ENCODE measurements around the gene NUFIP1.
"Not testable (repeated sequence)": the region's sequence is repeated elsewhere in the genome, so short reads cannot be mapped to it uniquely, and the experiment has no call there.

The NUFIP1 gene

GRCh38 chr13:44918326-44919103 lies 70.8 kb downstream of the NUFIP1 start:
- H3K27me3 Mint-ChIP-seq = no peaks in the 10 kb centered on the region
- H3K4me1 Mint-ChIP-seq (ENCODE audit: low read depth) = peaks cover 10% of the 10 kb centered on the region
- H3K27ac Mint-ChIP-seq = no peak overlapping the region
- DNase-seq = peak; percentile 86
- H3K9me3 Mint-ChIP-seq = no peaks in the 10 kb centered on the region
- H3K4me3 Mint-ChIP-seq = no peak overlapping the region
- no peaks in the 10 kb centered on the region for H3K36me3 Mint-ChIP-seq (ENCODE audit: low read depth)

DNA sequence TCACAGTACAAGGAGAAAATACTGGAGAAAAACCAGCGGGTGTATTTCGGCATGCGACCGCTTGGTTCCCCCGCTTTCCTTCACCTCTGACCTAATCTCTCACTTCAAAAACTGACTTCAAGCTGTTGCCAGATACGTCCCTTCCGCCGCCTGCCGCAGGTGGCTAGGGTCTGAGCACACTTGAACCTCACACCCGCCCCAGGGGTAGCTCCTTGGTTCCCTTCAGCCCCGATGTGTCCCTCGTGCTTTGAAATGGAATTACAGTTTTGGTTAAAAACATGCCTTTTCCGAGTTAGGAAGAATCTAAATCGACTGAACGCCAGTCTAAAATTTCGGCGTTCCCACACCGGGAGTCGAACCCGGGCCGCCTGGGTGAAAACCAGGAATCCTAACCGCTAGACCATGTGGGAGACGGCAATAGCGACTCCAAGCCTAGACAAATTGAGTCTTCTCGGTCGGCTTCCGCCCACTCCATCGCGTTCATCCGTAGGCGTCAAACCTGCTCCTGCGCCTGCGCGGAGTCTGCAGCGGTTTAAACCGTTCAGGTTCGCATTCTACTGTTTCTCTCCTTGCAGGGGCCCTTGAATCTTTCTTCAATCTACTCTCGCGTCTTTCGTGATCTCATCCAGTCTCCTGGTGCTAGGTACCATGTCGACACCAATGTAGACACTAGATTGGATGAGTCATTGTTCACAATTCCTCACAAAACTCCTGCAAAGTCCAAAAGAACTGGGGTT lies 71.5 kb downstream of the NUFIP1 start:
- H3K27me3 Mint-ChIP-seq = no peaks in the 10 kb centered on the region
- peak; percentile 99 for DNase-seq
- H3K4me3 Mint-ChIP-seq = no peak overlapping the region
- no peaks in the 10 kb centered on the region for H3K36me3 Mint-ChIP-seq (ENCODE audit: low read depth)
- no peaks in the 10 kb centered on the region for H3K9me3 Mint-ChIP-seq
- H3K4me1 Mint-ChIP-seq (ENCODE audit: low read depth) = peaks cover 10% of the 10 kb centered on the region
- H3K27ac Mint-ChIP-seq = no peak overlapping the region

GRCh38 chr13:44912278-44913016 lies 76.8 kb downstream of the NUFIP1 start:
- Mint-ChIP-seq H3K27ac (no peak overlapping the region), H3K4me3 (no peak overlapping the region), H3K9me3 (peaks cover 16% of the 10 kb centered on the region), H3K27me3 (no peaks in the 10 kb centered on the region), H3K4me1 (ENCODE audit: low read depth) (peaks cover 10% of the 10 kb centered on the region), H3K36me3 (ENCODE audit: low read depth) (no peaks in the 10 kb centered on the region)
- DNase-seq = no peak

GRCh38 chr13:44908712-44909111 lies 80.6 kb downstream of the NUFIP1 start:
- no peaks in the 10 kb centered on the region for H3K27me3 Mint-ChIP-seq
- H3K4me1 Mint-ChIP-seq (ENCODE audit: low read depth) = no peaks in the 10 kb centered on the region
- H3K36me3 Mint-ChIP-seq (ENCODE audit: low read depth) = no peaks in the 10 kb centered on the region
- H3K9me3 Mint-ChIP-seq = peaks cover 16% of the 10 kb centered on the region
- H3K27ac Mint-ChIP-seq = no peak overlapping the region
- H3K4me3 Mint-ChIP-seq = no peak overlapping the region
- no peak for DNase-seq

GRCh38 chr13:44908266-44908665 lies 81.0 kb downstream of the NUFIP1 start:
- no peaks in the 10 kb centered on the region for H3K27me3 Mint-ChIP-seq
- peaks cover 16% of the 10 kb centered on the region for H3K9me3 Mint-ChIP-seq
- H3K4me1 Mint-ChIP-seq (ENCODE audit: low read depth) = no peaks in the 10 kb centered on the region
- no peak overlapping the region for H3K27ac Mint-ChIP-seq
- H3K4me3 Mint-ChIP-seq = no peak overlapping the region
- no peaks in the 10 kb centered on the region for H3K36me3 Mint-ChIP-seq (ENCODE audit: low read depth)
- no peak for DNase-seq

GRCh38 chr13:44906713-44907112 lies 82.6 kb downstream of the NUFIP1 start:
- H3K9me3 Mint-ChIP-seq = peaks cover 10% of the 10 kb centered on the region
- no peak overlapping the region for H3K4me3 Mint-ChIP-seq
- no peaks in the 10 kb centered on the region for H3K27me3 Mint-ChIP-seq
- no peak overlapping the region for H3K27ac Mint-ChIP-seq
- H3K4me1 Mint-ChIP-seq (ENCODE audit: low read depth) = no peaks in the 10 kb centered on the region
- H3K36me3 Mint-ChIP-seq (ENCODE audit: low read depth) = no peaks in the 10 kb centered on the region
- DNase-seq = no peak

DNA sequence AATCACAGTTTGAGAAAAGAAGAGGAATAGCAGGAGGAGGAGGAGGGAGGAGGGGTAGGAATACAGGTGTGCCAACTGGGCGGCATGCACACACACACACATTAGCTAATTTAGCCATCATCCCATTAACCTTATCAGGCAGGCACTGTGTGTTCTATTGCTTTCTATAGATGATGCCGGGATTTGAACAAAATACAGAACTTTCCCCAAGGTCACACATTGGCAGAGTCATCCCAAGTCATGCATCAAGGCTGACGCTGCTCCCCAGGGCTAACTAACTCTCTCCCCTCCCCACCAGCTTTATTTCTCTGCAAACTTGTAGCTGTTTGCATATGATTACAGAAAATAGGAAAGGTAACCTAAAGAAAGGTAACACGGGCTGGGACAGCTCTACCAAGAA lies 83.0 kb downstream of the NUFIP1 start:
- no peaks in the 10 kb centered on the region for H3K4me1 Mint-ChIP-seq (ENCODE audit: low read depth)
- no peaks in the 10 kb centered on the region for H3K36me3 Mint-ChIP-seq (ENCODE audit: low read depth)
- H3K27me3 Mint-ChIP-seq = peaks cover 1% of the 10 kb centered on the region
- peaks cover 5% of the 10 kb centered on the region for H3K9me3 Mint-ChIP-seq
- no peak for DNase-seq
- H3K27ac Mint-ChIP-seq = no peak overlapping the region
- no peak overlapping the region for H3K4me3 Mint-ChIP-seq

DNA sequence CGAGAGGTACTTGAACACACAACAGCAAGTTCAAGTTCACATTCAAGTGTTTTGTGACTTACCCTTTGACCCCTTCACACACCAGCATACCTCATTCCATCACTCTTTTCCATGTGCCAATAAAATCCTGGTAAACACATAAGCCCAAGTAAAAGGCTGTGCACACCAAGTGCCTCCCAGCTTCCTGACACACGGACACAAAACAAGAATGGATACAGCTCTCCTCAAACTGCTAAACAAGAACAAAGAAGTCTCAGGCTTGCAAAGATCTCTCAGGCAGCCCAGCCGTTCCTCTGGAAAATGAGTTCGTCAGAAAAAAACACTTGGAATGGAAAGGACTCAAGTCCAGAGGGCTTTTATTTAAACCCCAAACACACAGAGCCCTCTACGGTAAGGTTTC lies 83.7 kb downstream of the NUFIP1 start:
- Mint-ChIP-seq H3K27me3 (peaks cover 5% of the 10 kb centered on the region), H3K4me1 (ENCODE audit: low read depth) (no peaks in the 10 kb centered on the region), H3K4me3 (no peak overlapping the region), H3K9me3 (peaks cover 1% of the 10 kb centered on the region), H3K27ac (no peak overlapping the region), H3K36me3 (ENCODE audit: low read depth) (no peaks in the 10 kb centered on the region)
- DNase-seq = no peak

GRCh38 chr13:44904967-44905366 lies 84.3 kb downstream of the NUFIP1 start:
- H3K27me3 Mint-ChIP-seq = peaks cover 5% of the 10 kb centered on the region
- no peaks in the 10 kb centered on the region for H3K36me3 Mint-ChIP-seq (ENCODE audit: low read depth)
- H3K4me3 Mint-ChIP-seq = no peak overlapping the region
- no peaks in the 10 kb centered on the region for H3K9me3 Mint-ChIP-seq
- DNase-seq = no peak
- H3K27ac Mint-ChIP-seq = no peak overlapping the region
- no peaks in the 10 kb centered on the region for H3K4me1 Mint-ChIP-seq (ENCODE audit: low read depth)

- H3K27me3 Mint-ChIP-seq = peaks cover 5% of the 10 kb centered on the region
- H3K36me3 Mint-ChIP-seq (ENCODE audit: low read depth) = no peaks in the 10 kb centered on the region
- H3K9me3 Mint-ChIP-seq = no peaks in the 10 kb centered on the region
- H3K27ac Mint-ChIP-seq = no peak overlapping the region
- H3K4me3 Mint-ChIP-seq = no peak overlapping the region
- DNase-seq = no peak
- H3K4me1 Mint-ChIP-seq (ENCODE audit: low read depth) = no peaks in the 10 kb centered on the region
Measured at GRCh38 chr13:44903574-44903985, 85.7 kb downstream of the NUFIP1 start.

GRCh38 chr13:44902738-44903137 lies 86.5 kb downstream of the NUFIP1 start:
- Mint-ChIP-seq H3K36me3 (ENCODE audit: low read depth) (no peaks in the 10 kb centered on the region), H3K9me3 (no peaks in the 10 kb centered on the region)

GRCh38 chr13:44899967-44900366 lies 89.3 kb downstream of the NUFIP1 start:
- Mint-ChIP-seq H3K4me1 (ENCODE audit: low read depth) (no peaks in the 10 kb centered on the region), H3K36me3 (ENCODE audit: low read depth) (no peaks in the 10 kb centered on the region), H3K27ac (no peak overlapping the region), H3K9me3 (no peaks in the 10 kb centered on the region), H3K4me3 (no peak overlapping the region), H3K27me3 (peaks cover 9% of the 10 kb centered on the region)
- DNase-seq = no peak

More at GRCh38 chr13:44902738-44903137, 86.5 kb downstream of the NUFIP1 start:
- DNase-seq = no peak
- Mint-ChIP-seq H3K27ac (no peak overlapping the region), H3K27me3 (peaks cover 9% of the 10 kb centered on the region), H3K4me3 (no peak overlapping the region), H3K4me1 (ENCODE audit: low read depth) (no peaks in the 10 kb centered on the region)

GRCh38 chr13:44898308-44898707 lies 91.0 kb downstream of the NUFIP1 start:
- H3K4me1 Mint-ChIP-seq (ENCODE audit: low read depth); H3K36me3 Mint-ChIP-seq (ENCODE audit: low read depth); H3K27me3 Mint-ChIP-seq; H3K27ac Mint-ChIP-seq; DNase-seq; H3K9me3 Mint-ChIP-seq; H3K4me3 Mint-ChIP-seq: not testable (repeated sequence)

- Mint-ChIP-seq H3K9me3 (no peaks in the 10 kb centered on the region), H3K36me3 (ENCODE audit: low read depth) (no peaks in the 10 kb centered on the region)
Measured at GRCh38 chr13:44895953-44896335, 93.3 kb downstream of the NUFIP1 start.

More at GRCh38 chr13:44895953-44896335, 93.3 kb downstream of the NUFIP1 start:
- Mint-ChIP-seq H3K4me3 (no peak overlapping the region), H3K4me1 (ENCODE audit: low read depth) (no peaks in the 10 kb centered on the region), H3K27ac (no peak overlapping the region), H3K27me3 (peaks cover 5% of the 10 kb centered on the region)
- no peak for DNase-seq

Data from activated T-cell treated with anti-CD3 and anti-CD28 coated beads, Interleukin-2, amount 50 U/mL, for 24 hours (primary cell).